Fibroblast of lung (primary cell): Measurements from ENCODE around the gene SLC25A30. TPM values are rescaled to one million over a fixed set of nuclear protein-coding genes. Genes with fewer than 3 reads are reported as not detected.

Source experiments
- DNase-seq, 2 donors: peaks; one replicate each; pipeline versions ENCODE4 v3.0.0 to v3.0.0-alpha.2; 2010; ENCODE audit warnings: low read depth in 2 of 2
- H2AFZ ChIP-seq: 2 replicates; pipeline ENCODE4 v1.5.1; 2012; ENCODE audit warnings: low read length, control low read depth, inconsistent platforms
- H3K27ac ChIP-seq: 2 replicates; pipeline ENCODE4 v1.5.1; 2011; ENCODE audit warnings: low read length, control low read depth; ENCODE audit not compliant: insufficient read depth
- H3K27me3 ChIP-seq: 2 replicates; pipeline ENCODE4 v1.5.1; 2011; ENCODE audit warnings: mild to moderate bottlenecking, low read length; ENCODE audit not compliant: control insufficient read depth, insufficient read depth
- H3K36me3 ChIP-seq: 2 replicates; pipeline ENCODE4 v1.5.1; 2011; ENCODE audit warnings: low read length; ENCODE audit not compliant: control insufficient read depth, insufficient read depth
- H3K4me1 ChIP-seq: 2 replicates; pipeline ENCODE4 v1.5.1; 2011; ENCODE audit warnings: low read length; ENCODE audit not compliant: control insufficient read depth, insufficient read depth; ENCODE audit errors: extremely low read depth
- H3K4me2 ChIP-seq: 2 replicates; pipeline ENCODE4 v1.5.1; 2011; ENCODE audit warnings: low read length, control low read depth; ENCODE audit not compliant: insufficient read depth; ENCODE audit errors: extremely low read depth
- H3K4me3 ChIP-seq, 4 experiments: fragments of 200-600 bp in 1 of 4; sonication (generic) in 1 of 4; replicated peaks in 1 of 4; 2 replicates each; pipeline ENCODE4 v1.5.1; 2011 to 2016; ENCODE audit warnings: low read length in 4 of 4, low read depth in 3 of 4, mild to moderate bottlenecking in 3 of 4, control low read depth in 2 of 4, inconsistent platforms in 1 of 4, mixed read lengths in 1 of 4; ENCODE audit not compliant: insufficient read depth in 1 of 4; ENCODE audit errors: control extremely low read depth in 1 of 4
- H3K79me2 ChIP-seq: 2 replicates; pipeline ENCODE4 v1.5.1; 2012; ENCODE audit warnings: mild to moderate bottlenecking, low read length, inconsistent platforms; ENCODE audit not compliant: control insufficient read depth, insufficient read depth
- H3K9ac ChIP-seq: 2 replicates; pipeline ENCODE4 v1.5.1; 2011; ENCODE audit warnings: mild to moderate bottlenecking, low read length, control low read depth; ENCODE audit not compliant: insufficient read depth
- H3K9me3 ChIP-seq: 2 replicates; pipeline ENCODE4 v1.5.1; 2012; ENCODE audit warnings: low read depth, low read length; ENCODE audit not compliant: control insufficient read depth, insufficient read depth
- H4K20me1 ChIP-seq: 2 replicates; pipeline ENCODE4 v1.5.1; 2011; ENCODE audit warnings: low read length; ENCODE audit not compliant: control insufficient read depth, insufficient read depth; ENCODE audit errors: extremely low read depth
- CTCF ChIP-seq, 2 donors: IDR thresholded peaks in 1 of 2; conservative IDR thresholded peaks in 1 of 2; 1 replicate in 1 of 2; 2 replicates in 1 of 2; pipeline ENCODE4 v1.5.1; 2011 to 2012; ENCODE audit warnings: low read length in 2 of 2, control low read depth in 1 of 2, inconsistent platforms in 1 of 2, low read depth in 1 of 2, mild to moderate bottlenecking in 1 of 2
- EZH2 ChIP-seq: IDR thresholded peaks from 2 replicates; pipeline ENCODE4 v1.5.1; 2012; ENCODE audit warnings: low read length, control low read depth, mild to moderate bottlenecking; ENCODE audit errors: missing control alignments
- polyA plus RNA-seq, 2 donors: library from polyadenylated mRNA; depleted of rRNA in 1 of 2; stranded (reverse) in 1 of 2; unstranded in 1 of 2; fragments of >200 nt; gene quantifications; 2 replicates each; pipeline ENCODE4 v1.2.1, GENCODE V29; 2011 to 2012; ENCODE audit warnings: missing spikeins in 1 of 2
- total RNA-seq: library from RNA; depleted of rRNA; stranded (reverse); fragments of >200 nt; gene quantifications from 2 replicates; pipeline ENCODE4 v1.2.1, GENCODE V29; 2014

SLC25A30 gene
- total and polyA plus RNA-seq, 2 donors (not counting 1 experiment from before 2014, with no cell fraction given): 14.5 to 27.6 TPM

- Histone ChIP-seq H3K9ac (no peak overlapping the region), H4K20me1 (no peaks in the 10 kb centered on the region), H3K27ac (no peak overlapping the region), H3K4me2 (no peak overlapping the region), H3K9me3 (no peaks in the 10 kb centered on the region), H3K27me3 (no peaks in the 10 kb centered on the region), H3K36me3 (no peaks in the 10 kb centered on the region), H2AFZ (no peak overlapping the region), H3K79me2 (no peaks in the 10 kb centered on the region), H3K4me1 (no peaks in the 10 kb centered on the region), H3K4me3 (no peak overlapping the region)
- DNase-seq: peak in 1 of 2 donors; percentile 54
- TF ChIP-seq CTCF (conservative IDR thresholded peaks at IDR 0.05 in 1 of 2, IDR thresholded peaks at IDR 0.05 in 1 of 2; ENCODE audit: low read depth in 1 of 2, low read length in 2 of 2) (no peak), EZH2 (no peak)
Observed at GRCh38 chr13:45374917-45375316, 43.3 kb downstream of the SLC25A30 start.

GRCh38 chr13:45373162-45373547 is 45.0 kb downstream of the SLC25A30 start:
- DNase-seq: no peak
- no peak overlapping the region for H3K4me2 ChIP-seq
- H2AFZ ChIP-seq: no peak overlapping the region

More at GRCh38 chr13:45373162-45373547, 45.0 kb downstream of the SLC25A30 start:
- no peaks in the 10 kb centered on the region for H3K4me1 ChIP-seq
- H3K9ac ChIP-seq: no peak overlapping the region
- no peaks in the 10 kb centered on the region for H4K20me1 ChIP-seq
- no peak overlapping the region for H3K4me3 ChIP-seq
- H3K79me2 ChIP-seq: no peaks in the 10 kb centered on the region
- no peak overlapping the region for H3K27ac ChIP-seq
- H3K36me3 ChIP-seq: no peaks in the 10 kb centered on the region
- no peaks in the 10 kb centered on the region for H3K27me3 ChIP-seq
- H3K9me3 ChIP-seq: no peaks in the 10 kb centered on the region
- TF ChIP-seq CTCF (conservative IDR thresholded peaks at IDR 0.05 in 1 of 2, IDR thresholded peaks at IDR 0.05 in 1 of 2; ENCODE audit: low read depth in 1 of 2, low read length in 2 of 2): no peak
- no peak for TF ChIP-seq EZH2
